ENCODE data around the gene DCAF11.

DNA sequence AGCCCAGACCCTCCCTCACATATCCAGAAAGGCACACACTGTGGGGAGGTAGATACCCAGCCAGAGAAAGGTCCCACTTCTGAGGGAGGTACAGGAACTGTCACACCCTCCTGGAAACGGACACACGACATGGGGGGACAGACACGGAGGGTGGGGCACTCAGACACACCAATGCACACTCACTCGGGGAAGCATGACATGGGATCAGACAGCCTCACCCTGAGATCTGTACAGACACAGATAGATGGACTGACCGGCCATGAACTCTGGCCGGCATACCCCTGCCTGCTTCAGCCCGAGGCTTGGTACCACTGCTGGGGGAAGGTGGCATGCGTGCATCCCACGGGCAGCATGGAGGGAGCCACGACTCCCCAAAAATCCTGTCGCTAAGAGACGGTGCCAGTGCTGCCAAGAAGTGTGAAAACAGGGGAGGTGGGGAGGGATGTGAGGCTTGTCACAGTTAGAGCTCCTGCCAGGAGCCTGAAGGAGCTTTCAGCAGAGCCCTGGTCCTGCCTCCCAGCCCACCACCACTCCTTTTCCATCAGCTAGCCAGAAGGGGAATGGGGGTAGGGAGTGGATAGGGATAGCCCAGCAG, 42.6 kb upstream of the DCAF11 start:
- TF ChIP-seq CHD2 (IDR thresholded peaks at IDR 0.05; ENCODE audit: low read depth, low read length) (no peak), YY1 (IDR thresholded peaks at IDR 0.05; ENCODE audit: insufficient read depth, insufficient replicate concordance, low read depth, low read length) (no peak)
